Lower leg skin (tissue), 3 donors: ENCODE measurements around the gene EMSY.

Experiments
- CTCF ChIP-seq, 3 donors: fragments of 450-650 bp; IDR thresholded peaks; one replicate each; pipeline ENCODE4 v1.5.1; 2016; ENCODE audit warnings: antibody characterized with exemption in 3 of 3, mild to moderate bottlenecking in 3 of 3, moderate library complexity in 2 of 3
- POLR2A ChIP-seq, 2 donors: fragments of 450-650 bp; IDR thresholded peaks; one replicate each; pipeline ENCODE4 v1.6.1; 2016 to 2017; ENCODE audit warnings: antibody characterized with exemption in 2 of 2, mild to moderate bottlenecking in 1 of 2, moderate library complexity in 1 of 2

- no peak for TF ChIP-seq CTCF (IDR thresholded peaks at IDR 0.05)
- TF ChIP-seq POLR2A (IDR thresholded peaks at IDR 0.05): no peak
Observed at GRCh38 chr11:76459299-76459698, 14.5 kb downstream of the EMSY start.
